WERI-Rb-1 (cell line): ENCODE measurements around the gene NFIL3.
"Not testable (repeated sequence)": the region's sequence is repeated elsewhere in the genome, so short reads cannot be mapped to it uniquely, and the experiment has no call there.

ENCODE experiments used
- DNase-seq: peaks from one replicate; pipeline ENCODE4 v3.0.0-alpha.2; 2020
- H3K27ac ChIP-seq: fragments of 250-450 bp; sonication (Bioruptor Pico); 2 replicates; pipeline ENCODE4 v1.5.1; 2020; ENCODE audit warnings: mild to moderate bottlenecking, moderate library complexity
- H3K27me3 ChIP-seq: fragments of 250-450 bp; sonication (Bioruptor Pico); 2 replicates; pipeline ENCODE4 v1.5.1; 2021; ENCODE audit warnings: mild to moderate bottlenecking, low read depth, moderate library complexity; ENCODE audit not compliant: insufficient read depth, severe bottlenecking
- H3K36me3 ChIP-seq: fragments of 250-450 bp; sonication (Bioruptor Pico); 2 replicates; pipeline ENCODE4 v1.5.1; 2020; ENCODE audit warnings: mild to moderate bottlenecking, moderate library complexity
- H3K4me3 ChIP-seq: 2 replicates; pipeline ENCODE4 v1.5.1; 2011; ENCODE audit warnings: low read depth, mild to moderate bottlenecking, control low read depth, low read length
- H3K9me3 ChIP-seq: fragments of 250-450 bp; sonication (Bioruptor Pico); 2 replicates; pipeline ENCODE4 v1.5.1; 2021; ENCODE audit warnings: mild to moderate bottlenecking, moderate library complexity; ENCODE audit not compliant: severe bottlenecking
- TF ChIP-seq, protein P1 (sequence below): IDR thresholded peaks from 2 replicates; pipeline ENCODE4 v1.5.1; 2011; ENCODE audit warnings: low read depth, mild to moderate bottlenecking, control low read depth, inconsistent platforms, low read length

Gene NFIL3, protein sequence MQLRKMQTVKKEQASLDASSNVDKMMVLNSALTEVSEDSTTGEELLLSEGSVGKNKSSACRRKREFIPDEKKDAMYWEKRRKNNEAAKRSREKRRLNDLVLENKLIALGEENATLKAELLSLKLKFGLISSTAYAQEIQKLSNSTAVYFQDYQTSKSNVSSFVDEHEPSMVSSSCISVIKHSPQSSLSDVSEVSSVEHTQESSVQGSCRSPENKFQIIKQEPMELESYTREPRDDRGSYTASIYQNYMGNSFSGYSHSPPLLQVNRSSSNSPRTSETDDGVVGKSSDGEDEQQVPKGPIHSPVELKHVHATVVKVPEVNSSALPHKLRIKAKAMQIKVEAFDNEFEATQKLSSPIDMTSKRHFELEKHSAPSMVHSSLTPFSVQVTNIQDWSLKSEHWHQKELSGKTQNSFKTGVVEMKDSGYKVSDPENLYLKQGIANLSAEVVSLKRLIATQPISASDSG

DNA sequence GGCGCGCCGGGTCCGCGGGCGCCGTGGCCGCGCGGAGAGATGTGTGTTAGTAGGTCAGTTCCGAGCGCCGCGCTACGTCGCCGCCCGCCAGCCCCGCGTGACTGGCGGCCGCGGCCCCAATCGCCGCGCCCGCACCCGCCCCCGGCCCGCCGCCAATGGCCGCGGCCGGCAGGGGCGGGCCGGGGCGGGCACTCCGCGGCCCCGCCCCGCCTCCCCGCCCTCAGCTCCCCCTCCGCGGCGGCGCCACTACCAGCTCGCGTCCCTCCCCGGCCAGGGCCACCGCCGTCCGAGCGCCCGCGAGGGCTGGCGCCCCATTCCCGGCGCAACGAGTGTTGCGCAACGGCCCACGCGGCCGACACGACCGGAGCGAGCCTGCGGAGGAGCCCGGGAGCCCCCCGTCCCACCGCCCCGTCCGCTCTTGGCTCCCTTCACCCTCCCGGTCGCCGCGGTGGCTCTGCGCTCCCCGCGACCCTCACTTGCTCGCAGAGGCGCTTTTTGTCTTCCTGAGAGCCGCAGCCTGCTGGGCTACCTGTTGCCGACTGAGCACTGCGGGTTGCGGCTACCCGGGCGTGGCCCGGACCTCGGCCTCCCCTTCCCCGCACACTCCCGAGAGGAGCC is at the start of gene NFIL3:
Gene NFIL3 (minus strand): TSS at position 48 of the 618 bp plus-strand sequence. CDS start 13,098 bp downstream, outside the sequence.
- Histone ChIP-seq H3K36me3 (no peaks in the 10 kb centered on the region), H3K4me3 (peak within 1 kb of the TSS; percentile 86), H3K27ac (peak within 1 kb of the TSS; percentile 88), H3K9me3 (no peaks in the 10 kb centered on the region), H3K27me3 (peaks cover 2% of the 10 kb centered on the region)
- TF ChIP-seq, protein P1, sequence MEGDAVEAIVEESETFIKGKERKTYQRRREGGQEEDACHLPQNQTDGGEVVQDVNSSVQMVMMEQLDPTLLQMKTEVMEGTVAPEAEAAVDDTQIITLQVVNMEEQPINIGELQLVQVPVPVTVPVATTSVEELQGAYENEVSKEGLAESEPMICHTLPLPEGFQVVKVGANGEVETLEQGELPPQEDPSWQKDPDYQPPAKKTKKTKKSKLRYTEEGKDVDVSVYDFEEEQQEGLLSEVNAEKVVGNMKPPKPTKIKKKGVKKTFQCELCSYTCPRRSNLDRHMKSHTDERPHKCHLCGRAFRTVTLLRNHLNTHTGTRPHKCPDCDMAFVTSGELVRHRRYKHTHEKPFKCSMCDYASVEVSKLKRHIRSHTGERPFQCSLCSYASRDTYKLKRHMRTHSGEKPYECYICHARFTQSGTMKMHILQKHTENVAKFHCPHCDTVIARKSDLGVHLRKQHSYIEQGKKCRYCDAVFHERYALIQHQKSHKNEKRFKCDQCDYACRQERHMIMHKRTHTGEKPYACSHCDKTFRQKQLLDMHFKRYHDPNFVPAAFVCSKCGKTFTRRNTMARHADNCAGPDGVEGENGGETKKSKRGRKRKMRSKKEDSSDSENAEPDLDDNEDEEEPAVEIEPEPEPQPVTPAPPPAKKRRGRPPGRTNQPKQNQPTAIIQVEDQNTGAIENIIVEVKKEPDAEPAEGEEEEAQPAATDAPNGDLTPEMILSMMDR: no peak
- peak; percentile 78 for DNase-seq

DNA sequence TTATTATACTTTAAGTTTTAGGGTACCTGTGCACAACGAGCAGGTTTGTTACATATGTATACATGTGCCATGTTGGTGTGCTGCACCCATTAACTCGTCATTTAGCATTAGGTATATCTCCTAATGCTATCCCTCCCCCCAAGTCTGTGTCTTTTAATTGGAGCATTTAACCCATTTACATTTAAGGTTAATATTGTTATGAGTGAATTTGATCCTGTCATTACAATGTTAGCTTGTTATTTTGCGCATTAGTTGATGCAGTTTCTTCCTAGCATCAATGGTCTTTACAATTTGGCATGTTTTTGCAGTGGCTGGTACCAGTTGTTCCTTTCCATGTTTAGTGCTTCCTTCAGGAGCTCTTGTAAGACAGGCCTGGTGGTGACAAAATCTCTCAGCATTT is 47.9 kb upstream of the NFIL3 start:
- H3K4me3 ChIP-seq, H3K9me3 ChIP-seq, DNase-seq, H3K27me3 ChIP-seq, H3K27ac ChIP-seq, H3K36me3 ChIP-seq: not testable (repeated sequence)

DNA sequence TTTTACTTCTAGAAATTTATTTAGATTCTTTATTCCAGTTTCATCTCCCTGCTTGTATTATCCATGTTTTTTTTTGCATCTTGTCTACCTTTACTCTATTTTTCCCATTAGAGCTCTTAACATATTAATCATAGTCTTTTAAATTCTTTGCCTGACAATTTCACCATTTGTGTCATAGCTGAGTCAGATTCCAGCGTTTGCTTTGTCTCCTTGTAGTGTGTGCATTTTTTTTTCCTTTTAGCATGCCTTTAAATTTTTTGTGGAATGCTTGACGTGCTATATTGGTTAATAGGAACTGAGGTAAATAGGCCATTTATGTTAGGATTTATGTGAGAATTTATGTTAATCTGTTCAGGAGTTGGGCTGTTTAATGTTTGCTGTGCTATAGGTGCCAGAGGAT is 41.8 kb upstream of the NFIL3 start:
- H3K9me3 ChIP-seq: no peaks in the 10 kb centered on the region
- H3K27ac ChIP-seq: no peak overlapping the region
- no peak overlapping the region for H3K4me3 ChIP-seq
- TF ChIP-seq, protein P1: no peak
- no peak for DNase-seq
- no peaks in the 10 kb centered on the region for H3K36me3 ChIP-seq
- no peaks in the 10 kb centered on the region for H3K27me3 ChIP-seq

DNA sequence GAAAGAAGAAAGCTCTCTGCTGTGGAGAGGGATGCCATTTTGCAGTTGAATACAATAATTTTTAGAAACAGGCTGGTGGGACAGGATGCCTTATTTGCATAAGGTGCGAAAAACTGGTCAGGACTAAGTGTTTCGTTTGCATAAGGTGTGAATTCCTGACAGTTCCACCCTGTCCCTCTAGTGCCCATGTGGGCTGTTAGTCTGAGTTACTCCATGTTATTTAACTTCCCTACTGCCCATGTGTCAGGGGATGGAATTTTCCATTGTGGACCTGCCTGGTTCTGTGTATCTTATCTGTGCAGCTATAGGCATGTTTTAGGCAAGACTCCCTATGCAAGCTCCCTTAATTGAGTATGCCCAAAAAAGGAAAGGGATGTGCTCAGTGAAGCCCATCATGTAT is 35.3 kb upstream of the NFIL3 start:
- DNase-seq: no peak
- TF ChIP-seq, protein P1: no peak
- H3K27me3 ChIP-seq: no peaks in the 10 kb centered on the region
- no peak overlapping the region for H3K4me3 ChIP-seq
- H3K27ac ChIP-seq: no peak overlapping the region
- no peaks in the 10 kb centered on the region for H3K9me3 ChIP-seq
- no peaks in the 10 kb centered on the region for H3K36me3 ChIP-seq

DNA sequence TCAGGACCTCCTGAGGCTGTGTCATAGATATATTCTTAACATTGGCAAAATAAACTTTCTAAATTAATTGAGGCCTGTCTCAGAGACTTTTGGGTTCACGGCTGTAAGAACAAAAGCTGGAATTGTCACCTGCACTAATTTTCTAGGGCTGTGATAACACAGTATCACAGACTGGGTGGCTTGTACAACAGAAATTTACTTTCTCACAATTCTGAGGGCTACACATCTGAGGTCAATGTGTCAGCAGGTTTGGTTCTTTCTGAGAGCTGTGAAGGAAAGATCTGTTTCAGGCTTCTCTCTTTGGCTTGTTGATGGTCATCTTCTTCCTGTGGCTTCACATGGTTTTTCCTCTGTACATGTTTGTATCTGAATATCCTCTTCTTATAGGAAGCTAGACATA is 29.2 kb upstream of the NFIL3 start:
- TF ChIP-seq, protein P1: no peak
- no peak for DNase-seq
- H3K4me3 ChIP-seq: no peak overlapping the region
- no peaks in the 10 kb centered on the region for H3K36me3 ChIP-seq
- no peak overlapping the region for H3K27ac ChIP-seq
- H3K9me3 ChIP-seq: no peaks in the 10 kb centered on the region
- no peaks in the 10 kb centered on the region for H3K27me3 ChIP-seq

DNA sequence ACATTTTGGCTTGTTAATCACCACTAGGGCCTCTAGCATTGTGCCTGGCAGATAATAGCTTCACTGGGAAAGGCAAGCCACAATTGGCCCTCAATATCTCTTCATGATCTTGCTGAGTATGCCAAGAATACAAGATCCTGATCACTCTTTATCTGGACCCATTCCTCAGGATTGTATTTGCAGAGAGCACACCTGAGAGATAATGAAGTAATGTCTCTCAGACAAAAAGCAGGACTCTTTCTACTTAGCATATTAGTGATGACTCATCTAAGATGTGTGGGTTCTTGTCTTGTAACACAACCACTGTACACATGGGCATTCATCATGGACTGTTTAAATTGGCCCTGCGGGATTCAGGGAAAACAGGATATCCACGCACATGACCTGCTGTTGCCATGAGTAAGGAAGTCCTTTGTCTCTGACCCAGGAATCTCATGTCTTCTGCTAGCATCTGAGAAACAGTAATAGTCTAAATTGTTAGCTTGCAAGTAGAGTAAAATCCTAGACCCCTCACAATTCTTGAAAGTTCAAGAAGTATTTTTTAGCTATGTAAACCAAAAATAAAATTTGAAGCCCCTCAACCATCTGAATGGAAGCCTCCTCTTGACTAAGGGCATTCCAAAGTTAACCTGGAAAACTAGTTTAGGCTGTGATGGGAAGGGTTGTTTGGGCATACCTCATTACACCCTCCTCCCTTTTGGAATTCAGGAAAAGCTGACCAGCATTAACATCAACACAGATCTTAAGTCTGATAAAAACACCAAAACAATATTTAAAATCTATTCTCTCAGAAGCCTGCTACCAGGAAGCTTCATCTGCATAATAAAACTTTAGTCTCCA is 28.0 kb upstream of the NFIL3 start:
- Histone ChIP-seq H3K36me3 (no peaks in the 10 kb centered on the region), H3K27me3 (no peaks in the 10 kb centered on the region), H3K27ac (no peak overlapping the region), H3K4me3 (no peak overlapping the region), H3K9me3 (no peaks in the 10 kb centered on the region)
- DNase-seq: no peak
- TF ChIP-seq, protein P1: no peak
